ENCODE data around the gene PHACTR2.

Gene PHACTR2

GRCh38 chr6:143684486-143684885, 6.7 kb downstream of the PHACTR2 start:
- H3K4me3 Mint-ChIP-seq, result no peak overlapping the region
- peaks cover 8% of the 10 kb centered on the region for H3K9me3 Mint-ChIP-seq
- intact Hi-C loops (cut with micrococcal nuclease), result no loop called here
- H3K27me3 Mint-ChIP-seq, result no peaks in the 10 kb centered on the region
- peaks cover 27% of the 10 kb centered on the region for H3K4me1 Mint-ChIP-seq (ENCODE audit: low read depth)
- H3K27ac Mint-ChIP-seq, result no peak overlapping the region
- H3K36me3 Mint-ChIP-seq (ENCODE audit: low read depth), result peaks cover 18% of the 10 kb centered on the region

GRCh38 chr6:143685653-143686052, 7.9 kb downstream of the PHACTR2 start:
- Mint-ChIP-seq H3K36me3 (ENCODE audit: low read depth) (peaks cover 18% of the 10 kb centered on the region), H3K9me3 (peaks cover 8% of the 10 kb centered on the region), H3K27me3 (no peaks in the 10 kb centered on the region), H3K4me3 (no peak overlapping the region), H3K4me1 (ENCODE audit: low read depth) (peaks cover 35% of the 10 kb centered on the region), H3K27ac (no peak overlapping the region)
- intact Hi-C loops (cut with micrococcal nuclease), result no loop called here

- H3K4me3 Mint-ChIP-seq, result no peak overlapping the region
- H3K4me1 Mint-ChIP-seq (ENCODE audit: low read depth), result peaks cover 46% of the 10 kb centered on the region
- peaks cover 8% of the 10 kb centered on the region for H3K9me3 Mint-ChIP-seq
- H3K27ac Mint-ChIP-seq, result peak overlapping the region; percentile 14
- H3K36me3 Mint-ChIP-seq (ENCODE audit: low read depth), result peaks cover 18% of the 10 kb centered on the region
- no peaks in the 10 kb centered on the region for H3K27me3 Mint-ChIP-seq
- intact Hi-C loops (cut with micrococcal nuclease), result no loop called here
Measured at GRCh38 chr6:143687591-143687990, 9.8 kb downstream of the PHACTR2 start.

- peaks cover 47% of the 10 kb centered on the region for H3K4me1 Mint-ChIP-seq (ENCODE audit: low read depth)
- peak overlapping the region; percentile 0 for H3K27ac Mint-ChIP-seq
Measured at GRCh38 chr6:143688681-143689080, 10.9 kb downstream of the PHACTR2 start.

GRCh38 chr6:143689852-143690251, 12.1 kb downstream of the PHACTR2 start:
- peaks cover 43% of the 10 kb centered on the region for H3K4me1 Mint-ChIP-seq (ENCODE audit: low read depth)
- H3K27me3 Mint-ChIP-seq, result no peaks in the 10 kb centered on the region
- H3K9me3 Mint-ChIP-seq, result peaks cover 8% of the 10 kb centered on the region
- intact Hi-C loops (cut with micrococcal nuclease), result no loop called here
- peaks cover 18% of the 10 kb centered on the region for H3K36me3 Mint-ChIP-seq (ENCODE audit: low read depth)
- H3K4me3 Mint-ChIP-seq, result no peak overlapping the region
- no peak overlapping the region for H3K27ac Mint-ChIP-seq

More at GRCh38 chr6:143688681-143689080, 10.9 kb downstream of the PHACTR2 start:
- intact Hi-C loops (cut with micrococcal nuclease), result no loop called here
- Mint-ChIP-seq H3K4me3 (no peak overlapping the region), H3K36me3 (ENCODE audit: low read depth) (peaks cover 18% of the 10 kb centered on the region), H3K27me3 (no peaks in the 10 kb centered on the region), H3K9me3 (peaks cover 11% of the 10 kb centered on the region)

- peaks cover 8% of the 10 kb centered on the region for H3K9me3 Mint-ChIP-seq
- H3K27ac Mint-ChIP-seq, result no peak overlapping the region
Measured at GRCh38 chr6:143691155-143691554, 13.4 kb downstream of the PHACTR2 start.

GRCh38 chr6:143691900-143692636, 14.3 kb downstream of the PHACTR2 start:
- no peak overlapping the region for H3K27ac Mint-ChIP-seq
- intact Hi-C loops (cut with micrococcal nuclease), result no loop called here
- H3K27me3 Mint-ChIP-seq, result no peaks in the 10 kb centered on the region
- peaks cover 18% of the 10 kb centered on the region for H3K36me3 Mint-ChIP-seq (ENCODE audit: low read depth)
- peaks cover 52% of the 10 kb centered on the region for H3K4me1 Mint-ChIP-seq (ENCODE audit: low read depth)
- H3K9me3 Mint-ChIP-seq, result peaks cover 8% of the 10 kb centered on the region
- H3K4me3 Mint-ChIP-seq, result no peak overlapping the region

More at GRCh38 chr6:143691155-143691554, 13.4 kb downstream of the PHACTR2 start:
- peaks cover 46% of the 10 kb centered on the region for H3K4me1 Mint-ChIP-seq (ENCODE audit: low read depth)
- no peak overlapping the region for H3K4me3 Mint-ChIP-seq
- H3K36me3 Mint-ChIP-seq (ENCODE audit: low read depth), result peaks cover 18% of the 10 kb centered on the region
- intact Hi-C loops (cut with micrococcal nuclease), result no loop called here
- no peaks in the 10 kb centered on the region for H3K27me3 Mint-ChIP-seq

GRCh38 chr6:143692696-143693095, 14.9 kb downstream of the PHACTR2 start:
- Mint-ChIP-seq H3K4me1 (ENCODE audit: low read depth) (peaks cover 49% of the 10 kb centered on the region), H3K9me3 (peaks cover 8% of the 10 kb centered on the region), H3K27me3 (no peaks in the 10 kb centered on the region)

GRCh38 chr6:143694013-143694412, 16.2 kb downstream of the PHACTR2 start:
- H3K4me1 Mint-ChIP-seq (ENCODE audit: low read depth), result peaks cover 44% of the 10 kb centered on the region

More at GRCh38 chr6:143692696-143693095, 14.9 kb downstream of the PHACTR2 start:
- intact Hi-C loops (cut with micrococcal nuclease), result no loop called here
- Mint-ChIP-seq H3K4me3 (no peak overlapping the region), H3K36me3 (ENCODE audit: low read depth) (peaks cover 16% of the 10 kb centered on the region), H3K27ac (no peak overlapping the region)

GRCh38 chr6:143694560-143694959, 16.8 kb downstream of the PHACTR2 start:
- Mint-ChIP-seq H3K4me3 (no peak overlapping the region), H3K4me1 (ENCODE audit: low read depth) (peaks cover 41% of the 10 kb centered on the region), H3K27me3 (no peaks in the 10 kb centered on the region), H3K9me3 (peaks cover 8% of the 10 kb centered on the region), H3K36me3 (ENCODE audit: low read depth) (peaks cover 10% of the 10 kb centered on the region), H3K27ac (no peak overlapping the region)
- intact Hi-C loops (cut with micrococcal nuclease), result no loop called here

More at GRCh38 chr6:143694013-143694412, 16.2 kb downstream of the PHACTR2 start:
- Mint-ChIP-seq H3K27ac (no peak overlapping the region), H3K36me3 (ENCODE audit: low read depth) (peaks cover 10% of the 10 kb centered on the region), H3K27me3 (no peaks in the 10 kb centered on the region), H3K9me3 (peaks cover 8% of the 10 kb centered on the region), H3K4me3 (no peak overlapping the region)
- intact Hi-C loops (cut with micrococcal nuclease), result no loop called here

- intact Hi-C loops (cut with micrococcal nuclease), result no loop called here
- no peak overlapping the region for H3K27ac Mint-ChIP-seq
- H3K4me1 Mint-ChIP-seq (ENCODE audit: low read depth), result peaks cover 35% of the 10 kb centered on the region
- H3K4me3 Mint-ChIP-seq, result no peak overlapping the region
- peaks cover 13% of the 10 kb centered on the region for H3K36me3 Mint-ChIP-seq (ENCODE audit: low read depth)
- peaks cover 8% of the 10 kb centered on the region for H3K9me3 Mint-ChIP-seq
- no peaks in the 10 kb centered on the region for H3K27me3 Mint-ChIP-seq
Measured at GRCh38 chr6:143695130-143695968, 17.6 kb downstream of the PHACTR2 start.

GRCh38 chr6:143695969-143696663, 18.4 kb downstream of the PHACTR2 start:
- Mint-ChIP-seq H3K4me3 (no peak overlapping the region), H3K4me1 (ENCODE audit: low read depth) (peaks cover 33% of the 10 kb centered on the region), H3K36me3 (ENCODE audit: low read depth) (peaks cover 13% of the 10 kb centered on the region), H3K27ac (no peak overlapping the region), H3K27me3 (no peaks in the 10 kb centered on the region), H3K9me3 (peaks cover 8% of the 10 kb centered on the region)
- intact Hi-C loops (cut with micrococcal nuclease), result no loop called here

- H3K27me3 Mint-ChIP-seq, result no peaks in the 10 kb centered on the region
- H3K36me3 Mint-ChIP-seq (ENCODE audit: low read depth), result peaks cover 13% of the 10 kb centered on the region
- H3K9me3 Mint-ChIP-seq, result peaks cover 8% of the 10 kb centered on the region
- no peak overlapping the region for H3K4me3 Mint-ChIP-seq
- peaks cover 30% of the 10 kb centered on the region for H3K4me1 Mint-ChIP-seq (ENCODE audit: low read depth)
- intact Hi-C loops (cut with micrococcal nuclease), result no loop called here
- H3K27ac Mint-ChIP-seq, result no peak overlapping the region
Measured at GRCh38 chr6:143696664-143697000, 18.9 kb downstream of the PHACTR2 start.
